Naive thymus-derived CD4-positive, alpha-beta T cell (primary cell): Measurements from ENCODE around the gene NKX3-2. TPM values are rescaled to one million over a fixed set of nuclear protein-coding genes. Genes with fewer than 3 reads are reported as not detected.

ENCODE experiments used
- ATAC-seq: fragments of 150-1000 bp; cut with Tn5 transposase; 2 replicates; pipeline ENCODE4 v1.10.0; 2021; ENCODE audit warnings: mild to moderate bottlenecking, moderate library complexity
- CTCF ChIA-PET: fragments of 350-600 bp; sonication (Branson Sonifier 250); formaldehyde crosslinking; loops from one replicate; lab custom pipeline; 2021; ENCODE audit warnings: antibody characterized with exemption; lab: Charles Lee
- POLR2A ChIA-PET: fragments of 350-600 bp; sonication (Branson Sonifier 250); formaldehyde crosslinking; loops from one replicate; lab custom pipeline; 2021; ENCODE audit warnings: antibody characterized with exemption, inconsistent platforms; lab: Charles Lee
- DNase-seq, 9 donors: peaks; one replicate each; pipeline versions ENCODE4 v3.0.0 to v3.0.0-alpha.2; 2020 to 2022; ENCODE audit warnings: mixed read lengths in 1 of 9
- H3K27ac ChIP-seq: one replicate; pipeline ENCODE4 v1.7.0; 2013; ENCODE audit warnings: mild to moderate bottlenecking, low read depth, low read length, moderate library complexity
- H3K27me3 ChIP-seq, 2 donors: one replicate each; pipeline ENCODE4 v1.7.0; 2013; ENCODE audit warnings: low read length in 2 of 2, mild to moderate bottlenecking in 2 of 2, moderate library complexity in 2 of 2; ENCODE audit not compliant: control insufficient read depth in 2 of 2, insufficient read depth in 2 of 2
- H3K36me3 ChIP-seq, 3 experiments: 1 replicate in 2 of 3; 2 replicates in 1 of 3; pipeline ENCODE4 v1.7.0; 2013; ENCODE audit warnings: low read length in 3 of 3, mild to moderate bottlenecking in 3 of 3, moderate library complexity in 1 of 3; ENCODE audit not compliant: insufficient read depth in 3 of 3, control insufficient read depth in 2 of 3
- H3K4me1 ChIP-seq, 2 donors: one replicate each; pipeline ENCODE4 v1.7.0; 2013; ENCODE audit warnings: low read length in 2 of 2, mild to moderate bottlenecking in 2 of 2, moderate library complexity in 1 of 2; ENCODE audit not compliant: control insufficient read depth in 2 of 2, insufficient read depth in 2 of 2
- H3K4me3 ChIP-seq: 2 replicates; pipeline ENCODE4 v1.7.0; 2013; ENCODE audit warnings: mild to moderate bottlenecking, low read length
- H3K9me3 ChIP-seq, 3 experiments: 1 replicate in 2 of 3; 2 replicates in 1 of 3; pipeline ENCODE4 v1.7.0; 2013; ENCODE audit warnings: low read length in 3 of 3; ENCODE audit not compliant: control insufficient read depth in 2 of 3
- H3K27ac Mint-ChIP-seq, 9 donors: one replicate each; pipeline ENCODE4 v1.8.0; 2020 to 2022; ENCODE audit warnings: mixed read lengths in 9 of 9, mild to moderate bottlenecking in 8 of 9, moderate library complexity in 5 of 9, inconsistent platforms in 2 of 9
- H3K27me3 Mint-ChIP-seq, 5 donors: one replicate each; pipeline ENCODE4 v1.8.0; 2021 to 2022; ENCODE audit warnings: mixed read lengths in 5 of 5, mild to moderate bottlenecking in 1 of 5
- H3K36me3 Mint-ChIP-seq, 5 donors: one replicate each; pipeline ENCODE4 v1.8.0; 2020 to 2022; ENCODE audit warnings: mixed read lengths in 5 of 5, mild to moderate bottlenecking in 3 of 5, inconsistent platforms in 1 of 5
- H3K4me1 Mint-ChIP-seq, 7 donors: one replicate each; pipeline ENCODE4 v1.8.0; 2020 to 2022; ENCODE audit warnings: mixed read lengths in 7 of 7, mild to moderate bottlenecking in 3 of 7, inconsistent platforms in 1 of 7
- H3K4me3 Mint-ChIP-seq, 10 donors: one replicate each; pipeline ENCODE4 v1.8.0; 2020 to 2022; ENCODE audit warnings: mild to moderate bottlenecking in 10 of 10, mixed read lengths in 10 of 10, moderate library complexity in 6 of 10, inconsistent platforms in 2 of 10
- H3K9me3 Mint-ChIP-seq, 11 donors: one replicate each; pipeline ENCODE4 v1.8.0; 2020 to 2022; ENCODE audit warnings: mixed read lengths in 11 of 11, mild to moderate bottlenecking in 4 of 11, inconsistent platforms in 1 of 11, moderate library complexity in 1 of 11
- intact Hi-C, 2 donors: fragments of 100-400 bp; cut with micrococcal nuclease; formaldehyde crosslinking; loops; one replicate each; pipeline ENCODE4 v1.15.1; 2023
- polyA plus RNA-seq, 2 donors: library from polyadenylated mRNA; unstranded; fragments of 300-500 nt; fragmentation: Illumina TruSeq; gene quantifications; one replicate each; pipeline ENCODE4 v1.2.3, GENCODE V29; 2021
- total RNA-seq, 6 experiments: library from RNA in 5 of 6; stranded (reverse) in 5 of 6; gene quantifications; 1 replicate in 5 of 6; 2 replicates in 1 of 6; pipeline ENCODE4 v1.2.3 and lab custom pipeline; 2021 to 2026

The NKX3-2 gene
- total and polyA plus RNA-seq, 7 experiments from 2014 or later: not detected

DNA sequence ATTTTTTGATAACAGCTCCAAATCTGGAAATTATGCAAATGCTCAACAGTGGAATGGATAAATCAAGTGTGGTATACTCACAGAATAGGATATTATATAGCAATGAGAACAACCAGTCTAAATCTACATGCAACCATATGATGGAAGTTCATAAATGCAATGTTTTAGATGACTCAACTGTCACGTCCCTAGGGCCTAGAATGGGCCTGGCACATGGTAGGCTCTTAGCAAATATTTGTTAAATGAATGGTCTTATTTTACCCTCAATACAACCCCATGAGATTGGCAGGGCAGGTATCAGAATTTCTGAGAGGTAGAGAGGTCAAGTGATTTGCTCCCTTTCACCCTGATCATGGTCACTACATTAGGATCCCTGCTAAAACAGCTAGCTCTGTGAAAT is 14.6 kb upstream of the NKX3-2 start:
- POLR2A ChIA-PET: no interaction called here
- Histone ChIP-seq H3K4me1 (no peaks in the 10 kb centered on the region), H3K4me3 (no peak overlapping the region), H3K27ac (no peak overlapping the region), H3K36me3 (no peaks in the 10 kb centered on the region), H3K9me3 (no peaks in the 10 kb centered on the region), H3K27me3 (no peaks in the 10 kb centered on the region)
- intact Hi-C loops: no loop called here
- H3K36me3 Mint-ChIP-seq: peaks cover 0 to 5% (median 0%) of the 10 kb centered on the region in 5 donors
- no peak for DNase-seq
- peaks cover 0 to 3% (median 0%) of the 10 kb centered on the region in 7 donors for H3K4me1 Mint-ChIP-seq
- CTCF ChIA-PET: no interaction called here
- H3K9me3 Mint-ChIP-seq: peaks cover 0 to 3% (median 0%) of the 10 kb centered on the region in 11 donors
- H3K4me3 Mint-ChIP-seq: no peak overlapping the region
- ATAC-seq: no peak
- peaks cover 9 to 30% (median 27%) of the 10 kb centered on the region in 5 donors for H3K27me3 Mint-ChIP-seq
- H3K27ac Mint-ChIP-seq: no peak overlapping the region

- H3K36me3 Mint-ChIP-seq: peaks cover 0 to 4% (median 0%) of the 10 kb centered on the region in 5 donors
- H3K27ac Mint-ChIP-seq: no peak overlapping the region
- intact Hi-C loops: no loop called here
- H3K4me1 Mint-ChIP-seq: peaks cover 0 to 3% (median 0%) of the 10 kb centered on the region in 7 donors
- Histone ChIP-seq H3K9me3 (no peaks in the 10 kb centered on the region), H3K27me3 (no peaks in the 10 kb centered on the region), H3K4me1 (no peaks in the 10 kb centered on the region), H3K4me3 (no peak overlapping the region), H3K27ac (no peak overlapping the region), H3K36me3 (no peaks in the 10 kb centered on the region)
- no peak overlapping the region for H3K4me3 Mint-ChIP-seq
- ATAC-seq: no peak
- CTCF ChIA-PET: no interaction called here
- POLR2A ChIA-PET: no interaction called here
- H3K9me3 Mint-ChIP-seq: peaks cover 0 to 25% (median 3%) of the 10 kb centered on the region in 11 donors
- H3K27me3 Mint-ChIP-seq: peaks cover 25 to 59% (median 54%) of the 10 kb centered on the region in 5 donors
- DNase-seq: no peak
Observed at GRCh38 chr4:13555325-13555724, 11.0 kb upstream of the NKX3-2 start.

GRCh38 chr4:13553081-13553480 is 8.8 kb upstream of the NKX3-2 start:
- Mint-ChIP-seq H3K4me3 (no peak overlapping the region), H3K4me1 (peaks cover 8 to 11% (median 9%) of the 10 kb centered on the region in 7 donors), H3K27ac (no peak overlapping the region), H3K27me3 (peaks cover 44 to 75% (median 66%) of the 10 kb centered on the region in 5 donors), H3K9me3 (peaks cover 0 to 33% (median 3%) of the 10 kb centered on the region in 11 donors), H3K36me3 (no peaks in the 10 kb centered on the region)
- ChIA-PET CTCF (no interaction called here), POLR2A (no interaction called here)
- Histone ChIP-seq H3K27me3 (peaks cover 4 to 5% of the 10 kb centered on the region in 2 donors), H3K4me3 (no peak overlapping the region), H3K27ac (no peak overlapping the region), H3K36me3 (no peaks in the 10 kb centered on the region), H3K9me3 (no peaks in the 10 kb centered on the region), H3K4me1 (no peaks in the 10 kb centered on the region)
- ATAC-seq (no peak), DNase-seq (no peak)
- intact Hi-C loops: no loop called here

DNA sequence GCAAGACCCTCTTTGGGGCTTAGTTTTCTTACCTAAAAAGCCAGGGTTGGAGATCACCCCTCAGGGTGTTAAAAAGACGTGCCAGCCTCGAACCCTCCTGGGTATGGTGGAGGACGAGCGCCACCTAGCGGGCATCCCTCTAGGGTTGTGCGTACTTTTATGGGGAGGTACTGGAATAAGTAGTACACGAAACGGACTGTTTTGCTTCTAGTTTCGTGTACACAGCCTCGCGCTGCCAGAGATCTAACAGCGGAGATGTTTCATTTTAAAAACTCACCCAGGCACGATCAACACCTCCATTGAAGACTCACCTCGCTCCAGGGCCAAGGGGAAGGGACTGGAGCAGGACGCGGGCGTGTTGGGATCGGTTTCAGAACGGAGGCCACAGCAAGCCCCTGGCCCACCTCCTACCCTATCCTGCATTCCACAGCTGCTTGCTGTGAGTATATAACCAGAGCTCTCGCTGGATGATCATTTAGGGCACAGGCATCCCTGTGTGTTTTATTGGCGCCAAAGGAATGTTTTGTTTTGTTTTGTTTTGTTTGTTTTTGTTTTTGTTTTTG is 4.8 kb upstream of the NKX3-2 start:
- Histone ChIP-seq H3K27me3 (peaks cover 24 to 25% of the 10 kb centered on the region in 2 donors), H3K4me3 (no peak overlapping the region), H3K4me1 (peaks cover 13 to 17% of the 10 kb centered on the region in 2 donors), H3K27ac (no peak overlapping the region), H3K9me3 (no peaks in the 10 kb centered on the region), H3K36me3 (no peaks in the 10 kb centered on the region)
- intact Hi-C loops: loop anchor here (1.0 to 5.0 kb wide), 4 partner anchors 64 to 1782 kb away; partner anchors contain the start of gene RAB28 (in 1 of the 2)
- Mint-ChIP-seq H3K36me3 (peaks cover 0 to 9% (median 0%) of the 10 kb centered on the region in 5 donors), H3K4me3 (peak overlapping the region; percentile 38 to 87 (median 60)), H3K27me3 (peaks cover 70 to 75% (median 73%) of the 10 kb centered on the region in 5 donors), H3K9me3 (peaks cover 0 to 53% (median 7%) of the 10 kb centered on the region in 11 donors), H3K4me1 (peaks cover 21 to 33% (median 30%) of the 10 kb centered on the region in 7 donors), H3K27ac (peak overlapping the region in 2 of 9 donors; percentile 15 to 27)
- ATAC-seq: peak; percentile 85
- ChIA-PET POLR2A (no interaction called here), CTCF (interaction anchor here (0.8 to 0.9 kb wide), 2 partner anchors 23 to 812 kb away, joined by 3 read pairs; no protein-coding TSS in a partner anchor)
- peak; percentile 50 to 87 (median 68) for DNase-seq

DNA sequence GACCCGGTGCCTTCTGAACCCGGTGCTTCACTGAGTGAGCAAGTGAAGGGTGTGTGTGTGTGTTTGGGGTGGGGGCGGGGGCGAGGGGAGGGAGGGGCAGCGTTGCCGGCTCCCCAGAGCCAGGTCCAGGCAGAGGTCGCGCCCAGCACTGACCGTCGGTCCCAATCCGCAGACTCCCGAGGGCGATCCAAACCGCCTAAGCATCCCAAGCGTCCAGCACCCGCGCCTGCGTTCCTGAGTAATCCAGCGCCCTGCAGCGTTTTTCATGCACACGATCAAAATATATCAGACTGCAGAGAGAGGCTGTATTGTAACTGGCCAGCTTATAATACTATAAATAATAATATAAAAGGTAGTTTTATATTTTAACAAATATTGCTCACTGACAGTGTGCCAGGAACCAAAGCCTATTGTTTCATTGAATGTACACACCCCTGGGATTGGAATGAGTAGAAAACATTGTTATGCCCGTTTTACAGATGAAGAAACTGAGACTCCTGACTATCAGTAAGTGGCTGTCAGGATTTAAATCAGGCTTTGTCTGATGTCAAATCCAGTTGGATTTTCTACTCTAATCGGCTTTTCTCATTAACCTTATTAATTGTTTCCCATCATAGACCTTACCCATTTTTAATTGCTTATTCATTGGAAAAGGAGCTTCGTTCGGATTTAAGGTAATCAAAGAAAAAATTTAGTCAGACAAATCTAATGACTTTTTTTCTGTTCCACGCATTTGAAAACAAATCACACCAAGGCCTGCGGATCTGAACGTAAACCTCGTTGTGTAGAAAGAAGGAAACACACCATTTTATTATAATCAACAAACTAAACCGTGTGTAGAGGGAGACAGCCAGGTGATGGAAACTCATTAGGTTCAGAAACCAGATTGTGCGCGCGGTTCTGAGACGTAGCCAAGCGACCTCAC is 4.0 kb upstream of the NKX3-2 start:
- ATAC-seq: no peak

DNA sequence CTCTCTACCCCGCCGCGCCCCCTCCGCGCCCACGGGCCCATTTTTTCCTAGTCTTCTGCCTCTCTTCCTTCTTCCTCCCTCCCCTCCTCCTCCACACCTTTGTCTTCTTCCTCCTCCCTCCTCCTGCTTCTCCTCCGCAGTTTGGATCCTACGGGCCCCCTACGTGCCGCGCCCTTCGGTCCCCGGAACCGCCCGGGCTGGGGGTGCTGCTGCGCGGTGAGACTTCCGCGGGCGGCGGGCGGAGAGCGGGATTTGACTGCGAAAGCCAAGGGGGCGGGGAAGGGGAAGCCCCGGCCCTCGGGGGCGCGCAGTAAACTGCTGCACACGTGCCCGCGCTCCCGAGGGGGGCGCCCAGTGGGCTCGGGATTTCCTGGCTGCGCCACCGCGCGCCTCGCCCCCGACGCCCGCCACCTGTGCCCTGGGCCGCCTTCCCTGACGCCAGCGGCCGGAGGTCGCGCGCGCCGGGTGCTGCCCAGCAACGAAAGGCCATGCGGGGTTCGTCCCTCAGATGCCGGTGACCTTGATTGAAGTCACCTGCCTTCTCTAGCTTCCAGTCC is 3.3 kb upstream of the NKX3-2 start:
- ATAC-seq: peak; percentile 49
- Mint-ChIP-seq H3K27me3 (peaks cover 70 to 79% (median 72%) of the 10 kb centered on the region in 5 donors), H3K36me3 (peaks cover 0 to 9% (median 0%) of the 10 kb centered on the region in 5 donors), H3K4me3 (peak overlapping the region in 9 of 10 donors; percentile 29 to 87 (median 67)), H3K9me3 (peaks cover 0 to 51% (median 7%) of the 10 kb centered on the region in 11 donors), H3K4me1 (peaks cover 24 to 43% (median 39%) of the 10 kb centered on the region in 7 donors), H3K27ac (no peak overlapping the region)
- Histone ChIP-seq H3K27ac (no peak overlapping the region), H3K9me3 (no peaks in the 10 kb centered on the region), H3K4me3 (peak overlapping the region; percentile 48), H3K27me3 (peaks cover 27 to 38% of the 10 kb centered on the region in 2 donors), H3K4me1 (peaks cover 13 to 19% of the 10 kb centered on the region in 2 donors), H3K36me3 (no peaks in the 10 kb centered on the region)
- peak in 4 of 9 donors; percentile 25 to 51 (median 38) for DNase-seq
- ChIA-PET CTCF (no interaction called here), POLR2A (no interaction called here)
- intact Hi-C loops: loop anchor here (1.0 to 5.0 kb wide), 5 partner anchors 19 to 1780 kb away; partner anchors contain the start of gene RAB28 (in 2 of the 2)

More for the DNA sequence above, 4.0 kb upstream of the NKX3-2 start:
- Histone ChIP-seq H3K36me3 (no peaks in the 10 kb centered on the region), H3K27me3 (peaks cover 27 to 32% of the 10 kb centered on the region in 2 donors), H3K9me3 (no peaks in the 10 kb centered on the region), H3K4me1 (peaks cover 13 to 17% of the 10 kb centered on the region in 2 donors), H3K27ac (no peak overlapping the region), H3K4me3 (no peak overlapping the region)
- Mint-ChIP-seq H3K36me3 (peaks cover 0 to 9% (median 0%) of the 10 kb centered on the region in 5 donors), H3K9me3 (peaks cover 0 to 53% (median 7%) of the 10 kb centered on the region in 11 donors), H3K4me3 (peak overlapping the region; percentile 38 to 87 (median 64)), H3K4me1 (peaks cover 21 to 37% (median 32%) of the 10 kb centered on the region in 7 donors), H3K27me3 (peaks cover 68 to 77% (median 71%) of the 10 kb centered on the region in 5 donors), H3K27ac (peak overlapping the region in 2 of 9 donors; percentile 25 to 27)
- peak in 1 of 9 donors; percentile 36 for DNase-seq
- intact Hi-C loops: loop anchor here (2.0 to 5.0 kb wide), 2 partner anchors 64 to 1781 kb away; partner anchors contain the start of gene RAB28 (in 1 of the 2)
- POLR2A ChIA-PET: no interaction called here
- CTCF ChIA-PET: interaction anchor here (0.8 kb wide), 1 partner anchor 22 kb away, joined by 3 read pairs; no protein-coding TSS in a partner anchor
